PFSK-1 (cell line): ENCODE measurements around the gene MGAT4A.

Experiments used
- FOXP2 ChIP-seq: optimal IDR thresholded peaks from 2 replicates; pipeline ENCODE3; 2011; ENCODE audit warnings: borderline replicate concordance, control low read depth, inconsistent platforms; ENCODE audit not compliant: insufficient read depth; ENCODE audit errors: extremely low read length, extremely low read depth
- POLR2AphosphoS5 ChIP-seq: IDR thresholded peaks from 2 replicates; pipeline ENCODE4 v1.6.1; 2012; ENCODE audit warnings: low read depth, mild to moderate bottlenecking, control low read depth, low read length, moderate library complexity
- REST ChIP-seq, 2 experiments: IDR thresholded peaks; 2 replicates each; pipeline versions ENCODE4 v1.6.1 to v1.8.0; 2011 to 2012; ENCODE audit warnings: low read depth in 2 of 2, low read length in 2 of 2, control low read depth in 1 of 2, inconsistent platforms in 1 of 2, mild to moderate bottlenecking in 1 of 2, moderate library complexity in 1 of 2; ENCODE audit not compliant: insufficient read depth in 1 of 2
- SIN3A ChIP-seq: IDR thresholded peaks from 2 replicates; pipeline ENCODE4 v1.6.1; 2012; ENCODE audit warnings: mild to moderate bottlenecking, low read length, moderate library complexity, borderline replicate concordance; ENCODE audit not compliant: insufficient read depth
- TAF1 ChIP-seq: IDR thresholded peaks from 2 replicates; pipeline ENCODE4 v1.6.1; 2012; ENCODE audit warnings: low read length, control low read depth, borderline replicate concordance; ENCODE audit not compliant: insufficient read depth

Gene MGAT4A

GRCh38 chr2:98702127-98702802 lies 28.7 kb downstream of the MGAT4A start:
- TF ChIP-seq FOXP2, result no peak

GRCh38 chr2:98701230-98701629 lies 29.7 kb downstream of the MGAT4A start:
- TF ChIP-seq POLR2AphosphoS5 (no peak), TAF1 (no peak), SIN3A (no peak), REST (IDR thresholded peaks at IDR 0.05; ENCODE audit: insufficient read depth in 1 of 2, low read depth in 2 of 2, low read length in 2 of 2) (no peak), FOXP2 (no peak)

GRCh38 chr2:98698896-98699295 lies 32.0 kb downstream of the MGAT4A start:
- TF ChIP-seq TAF1 (no peak), POLR2AphosphoS5 (no peak)

- TF ChIP-seq POLR2AphosphoS5 (no peak), SIN3A (no peak), REST (IDR thresholded peaks at IDR 0.05; ENCODE audit: insufficient read depth in 1 of 2, low read depth in 2 of 2, low read length in 2 of 2) (no peak), TAF1 (no peak), FOXP2 (no peak)
Measured at GRCh38 chr2:98697651-98698337, 33.1 kb downstream of the MGAT4A start.

- TF ChIP-seq REST (IDR thresholded peaks at IDR 0.05; ENCODE audit: insufficient read depth in 1 of 2, low read depth in 2 of 2, low read length in 2 of 2) (no peak), POLR2AphosphoS5 (no peak), FOXP2 (no peak), TAF1 (no peak), SIN3A (no peak)
Measured at GRCh38 chr2:98696200-98696599, 34.7 kb downstream of the MGAT4A start.

- TF ChIP-seq FOXP2 (no peak), REST (IDR thresholded peaks at IDR 0.05; ENCODE audit: insufficient read depth in 1 of 2, low read depth in 2 of 2, low read length in 2 of 2) (no peak), TAF1 (no peak), SIN3A (no peak), POLR2AphosphoS5 (no peak)
Measured at GRCh38 chr2:98695255-98695654, 35.7 kb downstream of the MGAT4A start.
